Myocyte (in vitro differentiated cells): ENCODE measurements around the gene CABLES1. TPM values are rescaled to one million over a fixed set of nuclear protein-coding genes. Genes with fewer than 3 reads are reported as not detected.
"Not testable (repeated sequence)": the region's sequence is repeated elsewhere in the genome, so short reads cannot be mapped to it uniquely, and the experiment has no call there.

Experiments
- DNase-seq: peaks from one replicate; pipeline ENCODE4 v3.0.0-alpha.2; 2012; ENCODE audit warnings: low read depth
- total RNA-seq: library from RNA; depleted of rRNA; stranded (reverse); fragments of >200 nt; gene quantifications from 2 replicates; pipeline ENCODE4 v1.2.3, GENCODE V29; 2014

CABLES1 gene
- total RNA-seq, 1 donor from 2014 or later, result 8.2 TPM

DNA sequence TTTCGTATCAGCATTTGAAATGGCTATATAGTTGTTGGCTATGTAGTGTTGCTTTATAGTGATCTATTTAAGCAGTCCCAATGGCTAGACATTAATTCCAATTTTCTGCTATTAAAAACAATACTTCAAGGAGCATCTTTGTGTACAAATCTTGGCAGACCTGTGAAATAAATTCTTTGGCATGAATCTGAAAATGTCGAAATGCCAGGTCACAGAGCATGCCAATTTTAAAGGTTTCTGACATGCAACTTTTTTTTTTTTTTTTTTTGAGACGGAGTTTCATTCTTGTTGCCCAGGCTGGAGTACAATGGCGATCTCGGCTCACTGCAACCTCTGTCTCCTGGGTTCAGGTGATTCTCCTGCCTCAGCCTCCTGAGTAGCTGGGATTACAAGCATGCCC is 26.8 kb upstream of the CABLES1 start:
- no peak for DNase-seq

DNA sequence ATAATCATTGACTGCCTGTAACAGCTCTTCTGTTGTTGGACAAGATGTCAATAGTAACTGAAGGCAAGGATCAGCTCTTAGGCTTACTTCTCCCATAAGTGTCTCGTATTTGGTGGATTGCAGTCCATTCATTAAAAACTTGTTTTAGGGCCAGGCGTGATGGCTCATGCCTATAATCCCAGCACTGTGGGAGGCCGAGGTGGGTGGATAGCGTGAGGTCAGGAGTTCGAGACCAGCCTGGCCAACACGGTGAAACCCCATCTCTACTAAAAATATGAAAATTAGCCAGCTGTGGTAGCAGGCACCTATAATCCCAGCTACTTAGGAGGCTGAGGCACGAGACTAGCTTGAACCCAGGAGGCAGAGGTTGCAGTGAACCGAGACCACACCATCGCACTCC is 26.1 kb upstream of the CABLES1 start:
- not testable (repeated sequence) for DNase-seq

- DNase-seq, result no peak
These were observed 21.7 kb upstream of the CABLES1 start for GRCh38 chr18:23113576-23113975.

GRCh38 chr18:23114171-23114881 is 21.0 kb upstream of the CABLES1 start:
- peak; percentile 59 for DNase-seq

GRCh38 chr18:23114911-23115310 is 20.4 kb upstream of the CABLES1 start:
- no peak for DNase-seq

- peak; percentile 72 for DNase-seq
These were observed 19.6 kb upstream of the CABLES1 start for GRCh38 chr18:23115683-23116096.

- no peak for DNase-seq
These were observed 14.2 kb upstream of the CABLES1 start for GRCh38 chr18:23121133-23121532.

GRCh38 chr18:23122334-23123229 is 12.7 kb upstream of the CABLES1 start:
- no peak for DNase-seq

DNA sequence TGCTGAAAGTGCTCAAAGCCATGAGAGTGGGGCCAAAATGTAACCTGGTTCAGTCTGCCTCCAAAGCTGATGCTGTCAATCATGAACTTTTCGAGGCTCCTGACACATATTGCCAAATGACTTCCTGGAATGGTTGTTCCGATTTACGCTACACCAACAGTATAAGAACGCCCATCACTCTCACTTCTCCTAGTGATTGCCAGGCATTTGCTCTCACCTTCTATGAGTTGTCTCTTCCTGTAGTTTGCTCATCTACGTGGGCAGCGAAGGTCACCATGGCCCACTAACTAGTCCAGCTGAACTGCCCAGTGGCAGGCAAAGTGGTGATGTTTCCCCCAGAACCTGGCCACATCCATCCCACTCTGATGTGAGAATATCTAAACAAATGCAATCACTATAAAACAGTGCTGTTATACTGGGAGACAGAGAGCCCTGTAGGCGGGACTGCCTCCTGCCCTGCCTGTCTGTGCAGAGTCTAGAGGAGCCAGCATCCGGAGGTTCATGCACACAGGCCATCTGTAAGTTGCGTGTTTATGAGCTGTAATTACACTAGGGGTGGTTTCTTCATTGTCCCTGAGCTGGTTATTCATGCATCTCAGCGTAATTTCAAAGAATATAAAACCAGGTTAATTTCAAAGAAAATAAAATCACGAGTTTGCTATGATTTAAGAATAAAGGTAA is 8.8 kb upstream of the CABLES1 start:
- DNase-seq, result no peak

- DNase-seq, result no peak
These were observed 8.2 kb upstream of the CABLES1 start for GRCh38 chr18:23127090-23127489.

GRCh38 chr18:23129355-23130002 is 5.8 kb upstream of the CABLES1 start:
- DNase-seq, result no peak

GRCh38 chr18:23131693-23132319 is 3.5 kb upstream of the CABLES1 start:
- DNase-seq, result peak; percentile 90

GRCh38 chr18:23133860-23134779 is 1.2 kb upstream of the CABLES1 start:
- no peak for DNase-seq

DNA sequence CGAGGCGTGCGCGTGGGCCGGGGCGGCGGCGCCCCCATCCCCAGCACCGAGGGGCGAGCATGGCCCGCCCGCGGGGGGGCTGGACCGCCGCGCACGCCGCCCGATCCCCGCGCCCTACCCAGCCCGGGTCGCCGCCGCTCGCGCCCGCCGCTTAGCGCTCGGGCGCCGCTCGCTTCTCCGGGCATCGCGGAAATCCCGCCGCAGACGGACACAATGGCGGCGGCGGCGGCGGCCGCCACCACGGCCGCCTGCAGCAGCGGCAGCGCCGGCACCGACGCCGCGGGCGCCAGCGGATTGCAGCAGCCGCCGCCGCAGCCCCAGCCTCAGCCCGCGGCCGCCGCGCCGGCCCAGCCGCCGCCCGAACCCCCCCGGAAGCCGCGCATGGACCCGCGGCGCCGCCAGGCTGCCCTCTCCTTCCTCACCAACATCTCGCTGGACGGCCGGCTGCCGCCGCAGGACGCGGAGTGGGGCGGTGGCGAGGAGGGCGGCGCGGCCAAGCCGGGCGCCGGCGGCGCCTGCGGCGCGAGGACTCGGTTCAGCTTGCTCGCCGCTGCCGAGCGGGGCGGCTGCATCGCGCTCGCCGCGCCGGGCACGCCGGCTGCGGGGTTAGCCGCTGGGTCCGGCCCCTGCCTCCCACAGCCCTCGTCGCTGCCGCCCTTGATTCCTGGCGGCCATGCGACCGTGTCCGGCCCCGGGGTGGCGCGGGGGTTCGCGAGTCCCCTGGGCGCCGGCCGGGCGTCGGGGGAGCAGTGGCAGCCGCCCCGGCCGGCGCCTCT is 453 bp downstream of the CABLES1 start:
- peak; percentile 44 for DNase-seq

- DNase-seq, result peak; percentile 54
These were observed 1.2 kb downstream of the CABLES1 start for GRCh38 chr18:23136326-23137096.

DNA sequence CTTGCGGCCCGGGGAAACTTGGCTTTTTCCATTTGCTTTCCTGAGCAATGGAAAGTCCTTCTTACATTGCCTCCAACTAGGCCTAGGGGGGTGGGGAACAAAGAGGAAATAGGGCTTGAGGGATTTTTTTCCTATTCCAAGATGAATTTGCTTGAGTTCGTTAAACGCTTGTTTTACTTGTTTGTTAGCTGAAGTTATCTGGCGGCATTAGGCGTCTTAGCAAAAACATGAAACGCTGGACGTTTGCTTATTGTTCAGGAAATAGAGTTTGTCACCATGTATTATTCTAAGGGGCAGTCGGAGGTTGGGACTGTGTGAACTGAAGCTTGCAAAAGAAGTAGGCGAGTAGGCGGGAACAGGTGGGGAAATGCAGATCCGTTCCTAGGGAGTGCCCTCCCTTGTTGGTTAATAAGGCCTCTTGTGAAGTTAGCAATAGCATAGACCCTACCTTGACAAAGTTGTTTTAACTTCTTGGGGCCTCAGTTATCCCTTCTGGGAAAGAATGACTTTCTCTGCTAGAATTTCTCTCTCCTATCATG is 1.9 kb downstream of the CABLES1 start:
- no peak for DNase-seq

DNA sequence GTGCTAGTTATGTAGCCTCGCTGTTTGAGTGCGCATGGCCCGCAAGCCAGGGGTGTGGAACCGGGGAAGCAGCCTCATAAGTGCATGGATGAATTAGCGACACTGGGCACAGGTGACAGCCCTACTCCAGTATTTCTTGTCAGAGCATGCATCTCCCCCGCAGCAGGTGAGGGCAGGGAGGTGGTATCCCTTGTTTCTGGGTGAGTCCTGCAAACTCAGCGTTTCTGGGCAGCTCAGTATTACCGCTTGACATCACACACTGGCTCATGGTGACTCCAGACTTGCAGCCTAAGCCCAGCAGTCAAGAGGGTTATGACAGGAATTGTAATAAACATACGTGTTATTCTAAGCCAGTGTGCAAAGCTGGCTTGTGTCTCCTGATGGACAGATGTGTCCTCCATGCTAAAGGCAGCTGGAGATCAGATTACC is 2.5 kb downstream of the CABLES1 start:
- DNase-seq, result no peak

DNA sequence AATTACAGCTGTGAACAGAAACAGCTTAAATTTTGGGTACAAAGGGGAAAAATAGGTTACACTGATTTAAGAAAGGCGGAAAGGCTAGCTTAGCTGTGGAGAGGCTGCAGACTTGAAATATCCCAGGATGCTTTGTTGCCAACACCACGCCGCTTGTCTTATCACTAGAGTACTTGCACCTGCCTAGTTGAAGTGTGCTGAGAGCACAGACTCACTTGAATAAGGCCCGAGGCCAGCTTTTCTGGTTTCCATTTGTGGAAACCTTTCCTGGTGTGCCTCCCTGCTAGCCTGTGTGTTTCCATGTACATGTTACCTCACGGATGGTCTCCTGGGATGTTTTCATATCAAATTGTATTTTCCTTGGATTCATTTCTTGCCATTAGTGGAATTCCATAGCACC is 3.2 kb downstream of the CABLES1 start:
- DNase-seq, result no peak
